ENCODE measurements around the gene CORO7.

CORO7 gene

GRCh38 chr16:4356820-4357219 is 59.6 kb downstream of the CORO7 start:
- Histone ChIP-seq H3K9me3 (ENCODE audit: control insufficient read depth, insufficient read depth, low read length) (no peaks in the 10 kb centered on the region), H3K36me3 (ENCODE audit: insufficient read depth, low read length) (no peaks in the 10 kb centered on the region), H3K4me1 (ENCODE audit: insufficient read depth, low read length) (no peaks in the 10 kb centered on the region), H3K9ac (ENCODE audit: low read depth, low read length) (no peak overlapping the region)

- H3K9me3 ChIP-seq (ENCODE audit: control insufficient read depth, insufficient read depth, low read length): no peaks in the 10 kb centered on the region; the same call in 1 of the 2 replicates
- no peaks in the 10 kb centered on the region for H3K36me3 ChIP-seq (ENCODE audit: insufficient read depth, low read length)
Measured at GRCh38 chr16:4354512-4355409, 61.6 kb downstream of the CORO7 start.

GRCh38 chr16:4353675-4354074 is 62.7 kb downstream of the CORO7 start:
- H3K36me3 ChIP-seq (ENCODE audit: insufficient read depth, low read length): no peaks in the 10 kb centered on the region
- no peaks in the 10 kb centered on the region; the same call in 1 of the 2 replicates for H3K9me3 ChIP-seq (ENCODE audit: control insufficient read depth, insufficient read depth, low read length)
- no peak overlapping the region for H3K9ac ChIP-seq (ENCODE audit: low read depth, low read length)
- H3K4me1 ChIP-seq (ENCODE audit: insufficient read depth, low read length): no peaks in the 10 kb centered on the region

More at GRCh38 chr16:4354512-4355409, 61.6 kb downstream of the CORO7 start:
- Histone ChIP-seq H3K9ac (ENCODE audit: low read depth, low read length) (no peak overlapping the region), H3K4me1 (ENCODE audit: insufficient read depth, low read length) (no peaks in the 10 kb centered on the region)

GRCh38 chr16:4352843-4353242 is 63.6 kb downstream of the CORO7 start:
- Histone ChIP-seq H3K9ac (ENCODE audit: low read depth, low read length) (no peak overlapping the region), H3K9me3 (ENCODE audit: control insufficient read depth, insufficient read depth, low read length) (no peaks in the 10 kb centered on the region; the same call in 1 of the 2 replicates), H3K36me3 (ENCODE audit: insufficient read depth, low read length) (no peaks in the 10 kb centered on the region), H3K4me1 (ENCODE audit: insufficient read depth, low read length) (no peaks in the 10 kb centered on the region)

- H3K9ac ChIP-seq (ENCODE audit: low read depth, low read length): no peak overlapping the region
- no peaks in the 10 kb centered on the region; the same call in 1 of the 2 replicates for H3K9me3 ChIP-seq (ENCODE audit: control insufficient read depth, insufficient read depth, low read length)
- no peaks in the 10 kb centered on the region for H3K36me3 ChIP-seq (ENCODE audit: insufficient read depth, low read length)
- H3K4me1 ChIP-seq (ENCODE audit: insufficient read depth, low read length): no peaks in the 10 kb centered on the region
Measured at GRCh38 chr16:4351880-4352279, 64.5 kb downstream of the CORO7 start.

GRCh38 chr16:4350787-4351659 is 65.4 kb downstream of the CORO7 start, which contains the start of gene PAM16:
PAM16 (minus strand) TSS chr16:4351321; CDS start chr16:4351234, 87 bp downstream.
- Histone ChIP-seq H3K9me3 (ENCODE audit: control insufficient read depth, insufficient read depth, low read length) (no peaks in the 10 kb centered on the region; the same call in 1 of the 2 replicates), H3K9ac (ENCODE audit: low read depth, low read length) (peak within 1 kb of the TSS; percentile 90), H3K36me3 (ENCODE audit: insufficient read depth, low read length) (no peaks in the 10 kb centered on the region), H3K4me1 (ENCODE audit: insufficient read depth, low read length) (no peaks in the 10 kb centered on the region)

GRCh38 chr16:4350365-4350786 is 66.0 kb downstream of the CORO7 start:
- Histone ChIP-seq H3K4me1 (ENCODE audit: insufficient read depth, low read length) (no peaks in the 10 kb centered on the region), H3K36me3 (ENCODE audit: insufficient read depth, low read length) (no peaks in the 10 kb centered on the region), H3K9ac (ENCODE audit: low read depth, low read length) (peak overlapping the region; percentile 90), H3K9me3 (ENCODE audit: control insufficient read depth, insufficient read depth, low read length) (no peaks in the 10 kb centered on the region; the same call in 1 of the 2 replicates)

GRCh38 chr16:4349332-4349731 is 67.1 kb downstream of the CORO7 start:
- Histone ChIP-seq H3K9ac (ENCODE audit: low read depth, low read length) (no peak overlapping the region; the same call in 1 of the 2 replicates), H3K36me3 (ENCODE audit: insufficient read depth, low read length) (no peaks in the 10 kb centered on the region; the same call in 1 of the 2 replicates), H3K4me1 (ENCODE audit: insufficient read depth, low read length) (no peaks in the 10 kb centered on the region), H3K9me3 (ENCODE audit: control insufficient read depth, insufficient read depth, low read length) (no peaks in the 10 kb centered on the region; the same call in 1 of the 2 replicates)

- H3K4me1 ChIP-seq (ENCODE audit: insufficient read depth, low read length): no peaks in the 10 kb centered on the region
- no peak overlapping the region for H3K9ac ChIP-seq (ENCODE audit: low read depth, low read length)
- H3K9me3 ChIP-seq (ENCODE audit: control insufficient read depth, insufficient read depth, low read length): no peaks in the 10 kb centered on the region; the same call in 1 of the 2 replicates
- H3K36me3 ChIP-seq (ENCODE audit: insufficient read depth, low read length): no peaks in the 10 kb centered on the region; the same call in 1 of the 2 replicates
Measured at GRCh38 chr16:4347765-4348509, 68.5 kb downstream of the CORO7 start.

- no peaks in the 10 kb centered on the region; the same call in 1 of the 2 replicates for H3K9me3 ChIP-seq (ENCODE audit: control insufficient read depth, insufficient read depth, low read length)
- H3K9ac ChIP-seq (ENCODE audit: low read depth, low read length): no peak overlapping the region
- H3K36me3 ChIP-seq (ENCODE audit: insufficient read depth, low read length): no peaks in the 10 kb centered on the region; the same call in 1 of the 2 replicates
- H3K4me1 ChIP-seq (ENCODE audit: insufficient read depth, low read length): no peaks in the 10 kb centered on the region
Measured at GRCh38 chr16:4347010-4347409, 69.4 kb downstream of the CORO7 start.

GRCh38 chr16:4345836-4346781 is 70.3 kb downstream of the CORO7 start:
- peaks cover 4% of the 10 kb centered on the region; the same call in 1 of the 2 replicates for H3K36me3 ChIP-seq (ENCODE audit: insufficient read depth, low read length)
- no peaks in the 10 kb centered on the region for H3K4me1 ChIP-seq (ENCODE audit: insufficient read depth, low read length)
- no peaks in the 10 kb centered on the region; the same call in 1 of the 2 replicates for H3K9me3 ChIP-seq (ENCODE audit: control insufficient read depth, insufficient read depth, low read length)
- no peak overlapping the region for H3K9ac ChIP-seq (ENCODE audit: low read depth, low read length)

- Histone ChIP-seq H3K36me3 (ENCODE audit: insufficient read depth, low read length) (peaks cover 7% of the 10 kb centered on the region; the same call in 1 of the 2 replicates), H3K4me1 (ENCODE audit: insufficient read depth, low read length) (no peaks in the 10 kb centered on the region), H3K9ac (ENCODE audit: low read depth, low read length) (no peak overlapping the region), H3K9me3 (ENCODE audit: control insufficient read depth, insufficient read depth, low read length) (no peaks in the 10 kb centered on the region)
Measured at GRCh38 chr16:4344983-4345835, 71.2 kb downstream of the CORO7 start.
